ENCODE measurements around the gene KIAA0753.

The KIAA0753 gene

GRCh38 chr17:6639586-6640535 is 650 bp downstream of the KIAA0753 start:
- no peak for DNase-seq

- DNase-seq = no peak
Measured at GRCh38 chr17:6639014-6639585, 1.4 kb downstream of the KIAA0753 start.

GRCh38 chr17:6638046-6638908 is 2.2 kb downstream of the KIAA0753 start:
- DNase-seq = no peak

- DNase-seq = no peak
Measured at GRCh38 chr17:6637458-6637840, 3.1 kb downstream of the KIAA0753 start.

GRCh38 chr17:6636616-6637457 is 3.7 kb downstream of the KIAA0753 start:
- DNase-seq = no peak

GRCh38 chr17:6636105-6636504 is 4.4 kb downstream of the KIAA0753 start:
- DNase-seq = no peak

- no peak for DNase-seq
Measured at GRCh38 chr17:6633263-6633662, 7.2 kb downstream of the KIAA0753 start.

GRCh38 chr17:6632530-6632929 is 8.0 kb downstream of the KIAA0753 start:
- DNase-seq = no peak

GRCh38 chr17:6630390-6630789 is 10.1 kb downstream of the KIAA0753 start:
- no peak for DNase-seq

- no peak for DNase-seq
Measured at GRCh38 chr17:6627019-6627418, 13.5 kb downstream of the KIAA0753 start.

GRCh38 chr17:6626616-6627015 is 13.9 kb downstream of the KIAA0753 start:
- no peak for DNase-seq

GRCh38 chr17:6623941-6624340 is 16.6 kb downstream of the KIAA0753 start:
- DNase-seq = no peak

GRCh38 chr17:6611231-6611630 is 29.3 kb downstream of the KIAA0753 start:
- no peak for DNase-seq

GRCh38 chr17:6610011-6610410 is 30.5 kb downstream of the KIAA0753 start:
- DNase-seq = no peak

GRCh38 chr17:6608321-6608720 is 32.2 kb downstream of the KIAA0753 start:
- DNase-seq = no peak

GRCh38 chr17:6605142-6605541 is 35.4 kb downstream of the KIAA0753 start:
- no peak for DNase-seq

GRCh38 chr17:6603744-6604325 is 36.7 kb downstream of the KIAA0753 start:
- DNase-seq = no peak

GRCh38 chr17:6602141-6602540 is 38.4 kb downstream of the KIAA0753 start:
- no peak for DNase-seq

GRCh38 chr17:6599364-6599763 is 41.1 kb downstream of the KIAA0753 start:
- DNase-seq = no peak

GRCh38 chr17:6597727-6598126 is 42.8 kb downstream of the KIAA0753 start:
- no peak for DNase-seq

GRCh38 chr17:6596941-6597340 is 43.6 kb downstream of the KIAA0753 start:
- no peak for DNase-seq

GRCh38 chr17:6596511-6596910 is 44.0 kb downstream of the KIAA0753 start:
- DNase-seq = no peak
